ENCODE measurements around the gene TMUB1. TPM values are rescaled to one million over a fixed set of nuclear protein-coding genes. Genes with fewer than 3 reads are reported as not detected.

Gene TMUB1
- total and polyA plus RNA-seq, 11 donors, result 21.8 to 82.6 (median 37.9) TPM

GRCh38 chr7:151131224-151131591 lies 47.9 kb upstream of the TMUB1 start:
- Histone ChIP-seq H3K27me3 (no peaks in the 10 kb centered on the region), H3K27ac (no peak overlapping the region), H3K9me3 (no peaks in the 10 kb centered on the region), H3K36me3 (peaks cover 0 to 92% (median 69%) of the 10 kb centered on the region in 9 donors), H3K4me1 (peaks cover 0 to 13% (median 0%) of the 10 kb centered on the region in 12 donors), H3K4me3 (no peak overlapping the region)
- no peak for DNase-seq
- TF ChIP-seq, protein P1, sequence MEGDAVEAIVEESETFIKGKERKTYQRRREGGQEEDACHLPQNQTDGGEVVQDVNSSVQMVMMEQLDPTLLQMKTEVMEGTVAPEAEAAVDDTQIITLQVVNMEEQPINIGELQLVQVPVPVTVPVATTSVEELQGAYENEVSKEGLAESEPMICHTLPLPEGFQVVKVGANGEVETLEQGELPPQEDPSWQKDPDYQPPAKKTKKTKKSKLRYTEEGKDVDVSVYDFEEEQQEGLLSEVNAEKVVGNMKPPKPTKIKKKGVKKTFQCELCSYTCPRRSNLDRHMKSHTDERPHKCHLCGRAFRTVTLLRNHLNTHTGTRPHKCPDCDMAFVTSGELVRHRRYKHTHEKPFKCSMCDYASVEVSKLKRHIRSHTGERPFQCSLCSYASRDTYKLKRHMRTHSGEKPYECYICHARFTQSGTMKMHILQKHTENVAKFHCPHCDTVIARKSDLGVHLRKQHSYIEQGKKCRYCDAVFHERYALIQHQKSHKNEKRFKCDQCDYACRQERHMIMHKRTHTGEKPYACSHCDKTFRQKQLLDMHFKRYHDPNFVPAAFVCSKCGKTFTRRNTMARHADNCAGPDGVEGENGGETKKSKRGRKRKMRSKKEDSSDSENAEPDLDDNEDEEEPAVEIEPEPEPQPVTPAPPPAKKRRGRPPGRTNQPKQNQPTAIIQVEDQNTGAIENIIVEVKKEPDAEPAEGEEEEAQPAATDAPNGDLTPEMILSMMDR (IDR thresholded peaks at IDR 0.05), result no peak
- TF ChIP-seq POLR2A (IDR thresholded peaks at IDR 0.05), result no peak
- 90 to 93% (median 92%) methylated on average over 13 of the region's 13 CpGs for WGBS, 4 donors
- intact Hi-C loops (cut with DNase I), result no loop called here
- ATAC-seq, result no peak

DNA sequence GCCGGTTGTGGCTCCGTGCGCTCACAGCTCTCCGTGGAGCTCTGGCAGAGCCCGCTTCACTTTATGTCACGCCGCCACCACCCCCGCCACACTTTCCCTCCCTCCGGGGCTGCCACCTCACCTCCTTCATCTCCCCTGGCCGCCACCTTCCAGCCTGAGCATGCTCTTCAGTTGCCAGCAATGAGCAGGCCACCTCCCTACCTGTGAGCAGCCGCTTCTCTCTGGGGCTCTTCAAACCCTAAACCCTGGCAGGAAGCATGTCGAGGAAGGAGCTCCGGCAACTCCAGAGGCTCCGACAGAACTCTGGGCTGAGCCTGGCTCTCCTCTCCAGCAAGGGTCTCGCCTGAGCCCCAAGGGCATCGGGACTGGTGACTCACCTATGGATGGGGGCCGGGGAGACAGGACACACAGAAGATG lies 47.5 kb upstream of the TMUB1 start:
- no peak for ATAC-seq
- Histone ChIP-seq H3K4me1 (peaks cover 0 to 18% (median 1%) of the 10 kb centered on the region in 12 donors), H3K27ac (no peak overlapping the region), H3K36me3 (peaks cover 0 to 88% (median 64%) of the 10 kb centered on the region in 9 donors), H3K27me3 (no peaks in the 10 kb centered on the region), H3K9me3 (no peaks in the 10 kb centered on the region), H3K4me3 (no peak overlapping the region)
- DNase-seq, result peak in 3 of 5 donors; percentile 11 to 45 (median 16)
- intact Hi-C loops (cut with DNase I), result no loop called here
- 93 to 96% (median 95%) methylated on average over 16 to 17 of the region's 17 CpGs for WGBS, 4 donors
- TF ChIP-seq, protein P1 (IDR thresholded peaks at IDR 0.05), result no peak
- TF ChIP-seq POLR2A (IDR thresholded peaks at IDR 0.05), result no peak

DNA sequence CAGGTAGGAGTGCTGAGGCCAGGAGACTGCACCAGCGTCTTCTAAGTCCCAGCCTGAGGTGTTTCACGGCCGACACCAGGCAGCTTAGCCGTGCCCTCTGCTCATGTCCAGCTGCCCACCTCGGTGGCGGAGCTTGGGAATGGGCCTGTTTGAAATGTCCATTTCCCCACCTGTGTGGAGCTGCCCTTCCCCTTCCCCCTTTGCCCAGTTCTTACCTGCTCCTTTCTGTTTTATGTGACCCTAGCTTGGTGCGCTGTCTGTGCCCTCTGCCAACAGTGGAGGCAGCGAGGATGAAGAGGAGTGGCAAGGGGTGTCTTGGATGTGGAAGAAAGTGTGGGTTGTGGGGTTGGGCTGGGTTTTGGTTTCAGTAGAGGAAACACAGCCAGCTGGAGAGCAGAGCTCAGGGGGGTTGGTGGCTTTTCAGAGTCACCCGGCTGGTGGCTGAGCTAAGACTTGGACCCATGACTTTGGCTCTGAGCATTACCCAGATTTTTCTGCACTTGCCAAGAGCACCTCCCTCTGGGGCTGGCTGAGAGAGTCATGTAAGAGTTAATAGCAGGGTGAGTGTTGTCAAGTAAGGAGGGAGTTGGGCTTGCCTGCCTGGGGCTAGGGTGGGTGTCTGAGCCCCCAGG lies 46.8 kb upstream of the TMUB1 start:
- Histone ChIP-seq H3K4me3 (no peak overlapping the region), H3K27ac (no peak overlapping the region), H3K9me3 (no peaks in the 10 kb centered on the region), H3K4me1 (peaks cover 0 to 25% (median 6%) of the 10 kb centered on the region in 12 donors), H3K27me3 (no peaks in the 10 kb centered on the region), H3K36me3 (peaks cover 0 to 82% (median 58%) of the 10 kb centered on the region in 9 donors)
- ATAC-seq (no peak), DNase-seq (peak in 1 of 5 donors; percentile 15)
- TF ChIP-seq POLR2A (IDR thresholded peaks at IDR 0.05), result no peak
- TF ChIP-seq, protein P1 (IDR thresholded peaks at IDR 0.05), result no peak
- 91 to 98% (median 94%) methylated on average over 9 of the region's 9 CpGs for WGBS, 4 donors
- intact Hi-C loops (cut with DNase I), result loop anchor here in 4 of 10 donors (10.0 kb wide), 1 partner anchor 115 kb away; the partner anchor contains the start of gene SMARCD3 (in 4 of the 4)

DNA sequence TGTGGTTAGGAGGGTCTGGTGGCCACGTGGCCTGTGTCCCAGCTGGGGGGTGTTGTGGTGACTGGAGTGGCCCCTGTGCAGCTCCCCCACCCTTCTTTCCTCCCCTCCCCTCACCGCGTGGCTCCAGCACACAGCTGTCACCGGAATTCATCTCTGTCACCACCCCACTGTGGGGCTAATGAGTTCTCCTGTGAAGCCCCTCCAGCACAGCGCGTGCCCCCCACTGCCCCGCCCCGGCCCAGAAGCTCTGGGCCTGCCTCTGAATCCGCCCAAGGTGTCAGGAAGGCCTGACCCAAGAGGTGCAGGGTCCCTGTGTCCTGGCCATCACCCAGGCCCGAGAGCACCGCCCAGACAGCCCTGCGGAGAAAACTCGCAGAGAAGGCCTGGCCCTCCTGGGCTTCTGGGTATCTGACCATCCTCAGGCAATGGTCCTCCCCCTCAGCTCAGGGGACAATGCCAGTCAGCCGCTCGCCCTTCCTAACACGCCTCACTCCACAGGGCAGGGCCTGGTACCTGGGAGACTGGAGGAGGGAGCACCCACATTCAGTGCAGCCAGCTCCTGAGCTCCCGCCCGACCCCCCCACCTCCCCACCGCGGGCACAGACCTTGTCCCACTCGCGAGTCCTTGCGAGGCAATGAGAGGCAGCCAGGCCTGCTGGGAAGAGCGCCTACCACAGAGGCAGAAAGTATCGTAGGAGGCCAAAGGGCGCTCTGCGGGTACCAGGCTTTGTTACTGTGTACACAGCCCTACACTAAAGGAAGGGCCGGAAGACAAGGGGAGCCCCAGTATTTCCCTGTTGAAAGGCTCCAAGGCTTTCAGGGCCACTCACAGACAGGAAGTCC lies 46.0 kb upstream of the TMUB1 start:
- Histone ChIP-seq H3K9me3 (no peaks in the 10 kb centered on the region), H3K27me3 (no peaks in the 10 kb centered on the region), H3K4me3 (no peak overlapping the region), H3K4me1 (peaks cover 0 to 28% (median 9%) of the 10 kb centered on the region in 12 donors), H3K36me3 (peaks cover 0 to 82% (median 52%) of the 10 kb centered on the region in 9 donors), H3K27ac (no peak overlapping the region)
- intact Hi-C loops (cut with DNase I), result loop anchor here in 4 of 10 donors (10.0 kb wide), 1 partner anchor 115 kb away; the partner anchor contains the start of gene SMARCD3 (in 4 of the 4)
- TF ChIP-seq POLR2A (IDR thresholded peaks at IDR 0.05), result no peak
- TF ChIP-seq, protein P1 (IDR thresholded peaks at IDR 0.05), result no peak
- WGBS, 4 donors, result 85 to 90% (median 88%) methylated on average over 17 to 28 of the region's 28 CpGs
- DNase-seq (peak in 2 of 5 donors; percentile 20 to 38), ATAC-seq (no peak)

All from heart left ventricle (tissue), 16 donors.